K562 (cell line): ENCODE results near the gene PALMD. TPM values are rescaled to one million over a fixed set of nuclear protein-coding genes. Genes with fewer than 3 reads are reported as not detected.

Experiments
- ATAC-seq: fragments of 200-7000 bp; cut with Tn5 transposase; 3 replicates; pipeline ENCODE4 v1.9.1; 2020; ENCODE audit warnings: moderate library complexity
- BruUV-seq: library from RNA; stranded (reverse); fragments of 400-500 nt; replicated peaks from 2 replicates; lab custom pipeline; 2021; lab: Mats Ljungman, UMichigan
- CTCF ChIA-PET: fragments of 300-600 bp; formaldehyde crosslinking; extraction: SDS; loops from one replicate; lab custom pipeline; 2021; ENCODE audit warnings: low intra/inter-chr PET ratio; lab: Yijun Ruan, JAX
- POLR2A ChIA-PET: fragments of 300-600, 350-650 bp; sonication (Branson Sonifier 250); formaldehyde crosslinking; extraction: SDS; loops from one replicate; lab custom pipeline; 2021; ENCODE audit warnings: antibody characterized with exemption, inconsistent platforms; lab: Yijun Ruan, JAX
- DNase-seq, 4 experiments: peaks; one replicate each; pipeline versions ENCODE4 v3.0.0 to v3.0.0-alpha.2; 2011 to 2018; ENCODE audit warnings: low spot score in 3 of 4, mixed read lengths in 3 of 4; ENCODE audit errors: extremely low read depth in 1 of 4
- FAIRE-seq: peaks from 2 replicates; lab custom pipeline; 2011; peaks lifted over from hg19 to GRCh38; lab: Jason Lieb, UNC
- H2AFZ ChIP-seq: 2 replicates; pipeline ENCODE4 v1.6.0; 2011; ENCODE audit warnings: low read depth, low read length, control low read depth, inconsistent platforms
- H3K27ac ChIP-seq: fragments of 200-600 bp; 3 replicates; pipeline ENCODE4 v1.8.0; 2011; ENCODE audit warnings: low read depth, mild to moderate bottlenecking, control low read depth, inconsistent platforms, low read length, moderate library complexity, mixed read lengths; ENCODE audit errors: extremely low read depth
- H3K27me3 ChIP-seq, 2 experiments: fragments of 300-600 bp in 1 of 2; 2 replicates in 1 of 2; 3 replicates in 1 of 2; pipeline versions ENCODE4 v1.6.0 to v1.8.0; 2011; ENCODE audit warnings: inconsistent platforms in 2 of 2, low read length in 2 of 2, mild to moderate bottlenecking in 1 of 2, mixed read lengths in 1 of 2, moderate library complexity in 1 of 2; ENCODE audit not compliant: control insufficient read depth in 2 of 2, insufficient read depth in 2 of 2
- H3K36me3 ChIP-seq: fragments of 300-600 bp; 3 replicates; pipeline ENCODE4 v1.8.0; 2011; ENCODE audit warnings: mild to moderate bottlenecking, low read length, inconsistent platforms; ENCODE audit not compliant: control insufficient read depth, insufficient read depth
- H3K4me1 ChIP-seq, 2 experiments: fragments of 200-600 bp in 1 of 2; replicated peaks in 1 of 2; 2 replicates in 1 of 2; 3 replicates in 1 of 2; pipeline versions ENCODE4 v1.5.1 to v1.8.0; 2011; ENCODE audit warnings: inconsistent platforms in 2 of 2, low read length in 2 of 2, mild to moderate bottlenecking in 1 of 2, mixed read lengths in 1 of 2, moderate library complexity in 1 of 2; ENCODE audit not compliant: control insufficient read depth in 2 of 2, insufficient read depth in 2 of 2
- H3K4me2 ChIP-seq: 2 replicates; pipeline ENCODE4 v1.6.1; 2011; ENCODE audit warnings: low read length, control low read depth, inconsistent platforms, mixed read lengths; ENCODE audit not compliant: insufficient read depth
- H3K4me3 ChIP-seq: fragments of 200-600 bp; sonication (generic), shearing (Covaris generic); 2 replicates; pipeline ENCODE4 v1.5.1; 2016; ENCODE audit warnings: control low read depth, inconsistent platforms
- H3K79me2 ChIP-seq: fragments of 200-600 bp; 3 replicates; pipeline ENCODE4 v1.8.0; 2011; ENCODE audit warnings: low read length, inconsistent platforms; ENCODE audit not compliant: control insufficient read depth, insufficient read depth
- H3K9ac ChIP-seq, 2 experiments: 2 replicates each; pipeline versions ENCODE4 v1.6.0 to v1.6.1; 2011; ENCODE audit warnings: low read depth in 2 of 2, low read length in 2 of 2, control low read depth in 1 of 2, inconsistent platforms in 1 of 2, mild to moderate bottlenecking in 1 of 2, mixed read lengths in 1 of 2; ENCODE audit not compliant: insufficient read depth in 1 of 2
- H3K9me1 ChIP-seq: one replicate; pipeline ENCODE4 v1.6.0; 2011; ENCODE audit warnings: inconsistent platforms, mild to moderate bottlenecking, low read length, moderate library complexity; ENCODE audit not compliant: control insufficient read depth, insufficient read depth
- H3K9me3 ChIP-seq: replicated peaks from 2 replicates; pipeline ENCODE4 v1.5.1; 2011; ENCODE audit warnings: low read depth, low read length, inconsistent platforms; ENCODE audit not compliant: control insufficient read depth, insufficient read depth
- H4K20me1 ChIP-seq: replicated peaks from 2 replicates; pipeline ENCODE4 v1.6.1; 2011; ENCODE audit warnings: low read length, inconsistent platforms, mixed read lengths; ENCODE audit not compliant: control insufficient read depth, insufficient read depth
- CXXC5 ChIP-seq: fragments of 250-450 bp; sonication (Bioruptor Pico); IDR thresholded peaks from 2 replicates; pipeline ENCODE4 v1.8.0; 2022; ENCODE audit warnings: inconsistent platforms, mild to moderate bottlenecking, moderate library complexity
- ESRRA ChIP-seq: fragments of 450-650 bp; IDR thresholded peaks from 2 replicates; pipeline ENCODE4 v1.6.1; 2014; ENCODE audit warnings: low read depth, mild to moderate bottlenecking, moderate library complexity, borderline replicate concordance
- JUND ChIP-seq, 2 experiments: IDR thresholded peaks; 2 replicates in 1 of 2; 3 replicates in 1 of 2; pipeline ENCODE4 v1.6.1; 2011; ENCODE audit warnings: borderline replicate concordance in 2 of 2, low read depth in 2 of 2, low read length in 2 of 2, improper control_type of control experiment in 1 of 2, missing biosample characterization in 1 of 2, missing genetic modification characterization in 1 of 2, missing genetic modification reagents in 1 of 2
- KHSRP ChIP-seq: fragments of 450-650 bp; IDR thresholded peaks from 2 replicates; pipeline ENCODE4 v1.6.1; 2017
- MED1 ChIP-seq: sonication (generic); formaldehyde crosslinking; IDR thresholded peaks from 2 replicates; pipeline ENCODE4 v1.8.1; 2023; ENCODE audit warnings: missing genetic modification reagents, borderline replicate concordance
- MTA2 ChIP-seq: fragments of 450-650 bp; IDR thresholded peaks from 2 replicates; pipeline ENCODE4 v1.6.1; 2016; ENCODE audit warnings: low read depth
- NUFIP1 ChIP-seq: fragments of 450-650 bp; IDR thresholded peaks from 2 replicates; pipeline ENCODE4 v1.6.1; 2018; ENCODE audit not compliant: partially characterized antibody
- PATZ1 ChIP-seq: fragments of 250-450 bp; sonication (Bioruptor Pico); IDR thresholded peaks from 2 replicates; pipeline ENCODE4 v1.5.0; 2020; ENCODE audit warnings: mild to moderate bottlenecking, borderline replicate concordance
- POLR2A ChIP-seq: fragments of 450-650 bp; conservative IDR thresholded peaks from 2 replicates; pipeline ENCODE4 v1.6.1; 2016
- RBM25 ChIP-seq: fragments of 200-400 bp; formaldehyde crosslinking; IDR thresholded peaks from 2 replicates; pipeline ENCODE4 v1.6.1; 2018; ENCODE audit warnings: low read length, low read depth, moderate library complexity; ENCODE audit not compliant: severe bottlenecking
- RBM39 ChIP-seq: fragments of 200-400 bp; formaldehyde crosslinking; optimal IDR thresholded peaks from 2 replicates; pipeline ENCODE3; 2018; ENCODE audit warnings: low read depth, low read length
- TAL1 ChIP-seq: fragments of 450-650 bp; IDR thresholded peaks from 2 replicates; pipeline ENCODE4 v1.6.1; 2016; ENCODE audit warnings: mild to moderate bottlenecking
- TCF3 ChIP-seq: sonication (generic); formaldehyde crosslinking; IDR thresholded peaks from 2 replicates; pipeline ENCODE4 v1.4.0; 2020; ENCODE audit warnings: mild to moderate bottlenecking, missing genetic modification reagents
- TEAD4 ChIP-seq, 2 experiments: sonication (generic) in 1 of 2; formaldehyde crosslinking in 1 of 2; IDR thresholded peaks; 2 replicates each; pipeline versions ENCODE4 v1.6.1 to v1.8.0; 2012 to 2022; ENCODE audit warnings: borderline replicate concordance in 1 of 2, inconsistent platforms in 1 of 2, low read length in 1 of 2, mild to moderate bottlenecking in 1 of 2, missing genetic modification reagents in 1 of 2
- TRIM24 ChIP-seq, 2 experiments: fragments of 450-650 bp; IDR thresholded peaks; 2 replicates each; pipeline ENCODE4 v1.6.1; 2016
- ZNF79 ChIP-seq: fragments of 250-450 bp; sonication (Bioruptor Pico); IDR thresholded peaks from 2 replicates; pipeline ENCODE4 v1.4.0; 2020; ENCODE audit warnings: low read depth, mild to moderate bottlenecking, moderate library complexity
- WGBS: fragments of 100-300 bp; shearing (Covaris generic); methylation state at CpG from one replicate; pipeline ENCODE4 v1.1.6; 2016; ENCODE audit warnings: low coverage, mixed read lengths; ENCODE audit not compliant: insufficient coverage; ENCODE audit errors: missing lambda C conversion rate; 5-methylcytosine and 5-hydroxymethylcytosine counted together
- in situ Hi-C: fragments of 300-500 bp; cut with MboI; formaldehyde crosslinking; loops from 4 replicates; pipeline ENCODE4 v1.15.0; 2018; ENCODE audit warnings: inconsistent platforms, mixed read lengths
- intact Hi-C: fragments of 100-400 bp; cut with micrococcal nuclease; formaldehyde crosslinking; loops from 2 replicates; pipeline ENCODE4 v1.14.2; 2022
- polyA plus RNA-seq, 8 experiments: library from polyadenylated mRNA; depleted of rRNA in 4 of 8; stranded (reverse) in 5 of 8; unstranded in 3 of 8; fragments of >200 nt; fragmentation: Nextera tagmentation in 2 of 8; fragmentation: Illumina TruSeq in 1 of 8; extraction: Ambion mirVana in 2 of 8; extraction: Trizol in 1 of 8; gene quantifications; 2 replicates each; pipeline versions ENCODE4 v1.2.1 to v1.2.3, GENCODE V29; 2011 to 2014; ENCODE audit warnings: inconsistent platforms in 1 of 8, missing spikeins in 1 of 8
- total RNA-seq, 7 experiments: library from RNA; depleted of rRNA in 6 of 7; stranded (reverse); fragments of >200 nt in 6 of 7; fragmentation: Illumina TruSeq in 2 of 7; extraction: Trizol in 2 of 7; gene quantifications; 2 replicates each; pipeline versions ENCODE4 v1.2.1 to v1.2.3, GENCODE V29; 2011 to 2021; ENCODE audit warnings: low replicate concordance in 1 of 7

The PALMD gene
- total and polyA plus RNA-seq, 9 of the 15 experiments (the other 6 are each of a cell fraction or from before 2014, with no cell fraction given): 2.7 to 13.5 (median 5.4) TPM

DNA sequence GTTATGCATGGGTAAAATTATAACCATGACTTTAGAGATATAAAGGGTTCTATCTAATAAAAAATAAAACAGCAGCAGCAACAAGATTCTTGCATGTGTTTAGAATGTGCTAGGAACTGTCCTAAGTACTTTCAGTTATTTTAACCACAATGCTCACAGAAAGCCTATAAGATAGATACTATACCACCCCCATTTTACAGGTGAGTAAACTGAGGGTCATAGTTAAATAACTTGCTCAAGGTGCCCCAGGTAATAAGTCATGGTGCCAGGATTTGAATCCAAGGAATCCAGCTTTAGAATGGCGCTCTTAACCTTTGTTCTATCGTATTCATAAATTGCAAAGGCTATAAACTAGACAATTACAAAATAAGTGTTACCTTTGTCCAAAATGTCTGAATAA lies 67.1 kb downstream of the PALMD start:
- H3K9me3 ChIP-seq: no peaks in the 10 kb centered on the region
- H3K9ac ChIP-seq: no peak overlapping the region
- ChIA-PET POLR2A (no interaction called here), CTCF (no interaction called here)
- H3K9me1 ChIP-seq: no peaks in the 10 kb centered on the region
- no peak overlapping the region for H3K4me2 ChIP-seq
- FAIRE-seq (no peak), ATAC-seq (no peak), DNase-seq (no peak)
- TF ChIP-seq TCF3 (CRISPR knock-in tag) (no peak), POLR2A (no peak), RBM25 (peak; percentile 91), NUFIP1 (no peak)
- intact Hi-C loops (no loop called here), in situ Hi-C loops (no loop called here)
- H3K36me3 ChIP-seq: peaks cover 93% of the 10 kb centered on the region
- H3K27ac ChIP-seq: no peak overlapping the region
- H3K27me3 ChIP-seq: no peaks in the 10 kb centered on the region
- BruUV-seq: no TSS peak
- no peaks in the 10 kb centered on the region for H3K79me2 ChIP-seq
- H2AFZ ChIP-seq: no peak overlapping the region
- H3K4me1 ChIP-seq: peaks cover 0 to 13% of the 10 kb centered on the region in 2 experiments; a peak in 2 of 5 replicates
- 100% methylated on average over 2 of the region's 2 CpGs for WGBS
- 0 out of 2 replicates have a peak, but pooled peaks cover 3% of the 10 kb centered on the region for H4K20me1 ChIP-seq
- H3K4me3 ChIP-seq: no peak overlapping the region

GRCh38 chr1:99717005-99717404 lies 71.1 kb downstream of the PALMD start:
- ATAC-seq: peak; percentile 73
- Histone ChIP-seq H3K9me3 (no peaks in the 10 kb centered on the region), H3K27ac (peak overlapping the region; percentile 24; the same call in 2 of the 3 replicates), H3K9ac (no peak overlapping the region), H3K4me3 (no peak overlapping the region), H3K4me2 (no peak overlapping the region; the same call in 1 of the 2 replicates), H4K20me1 (0 out of 2 replicates have a peak, but pooled peaks cover 3% of the 10 kb centered on the region), H2AFZ (no peak overlapping the region), H3K4me1 (peaks cover 0 to 13% of the 10 kb centered on the region in 2 experiments; a peak in 2 of 5 replicates), H3K79me2 (no peaks in the 10 kb centered on the region), H3K27me3 (no peaks in the 10 kb centered on the region), H3K9me1 (no peaks in the 10 kb centered on the region), H3K36me3 (peaks cover 67% of the 10 kb centered on the region)
- peak; percentile 15 to 57 (median 24) for DNase-seq
- no TSS peak for BruUV-seq
- POLR2A ChIA-PET: no interaction called here
- in situ Hi-C loops: no loop called here
- CTCF ChIA-PET: no interaction called here
- WGBS: 0% methylated on average over 1 of the region's 1 CpG
- intact Hi-C loops: no loop called here
- FAIRE-seq: peak; percentile 35
- TF ChIP-seq RBM39: no peak
- no peak for TF ChIP-seq ZNF79 (CRISPR knock-in tag)
- TF ChIP-seq TEAD4 (IDR thresholded peaks at IDR 0.05; ENCODE audit: low read length): peak; percentile 65
- TF ChIP-seq TEAD4 (CRISPR knock-in tag; IDR thresholded peaks at IDR 0.05; ENCODE audit: borderline replicate concordance): no peak
- no peak for TF ChIP-seq KHSRP
- TF ChIP-seq PATZ1 (CRISPR knock-in tag): no peak
- peak; percentile 48 for TF ChIP-seq MTA2
- 0 out of 4 replicates have a peak, but pooled peaks of 1 of the 2 experiments have one; percentile 14 for TF ChIP-seq TRIM24 (IDR thresholded peaks at IDR 0.05)
- TF ChIP-seq ESRRA: 0 out of 2 replicates have a peak, but pooled peaks have one; percentile 26
- peak; percentile 11; the same call in 1 of the 2 replicates for TF ChIP-seq JUND (IDR thresholded peaks at IDR 0.05; ENCODE audit: borderline replicate concordance, low read depth, low read length)
- no peak for TF ChIP-seq JUND (tag; IDR thresholded peaks at IDR 0.05; ENCODE audit: borderline replicate concordance, low read depth, low read length)
- no peak for TF ChIP-seq MED1 (CRISPR knock-in tag)
- TF ChIP-seq CXXC5 (CRISPR knock-in tag): 0 out of 2 replicates have a peak, but pooled peaks have one; percentile 20
- TF ChIP-seq TAL1: peak; percentile 60
